ENCODE data around the gene ATP6V1B1. TPM values are rescaled to one million over a fixed set of nuclear protein-coding genes. Genes with fewer than 3 reads are reported as not detected.

Gene ATP6V1B1
- total and polyA plus RNA-seq, 2 of the 4 experiments (the other 2 are of a cell fraction), result 1.3 TPM; not detected in 1

- intact Hi-C loops (cut with micrococcal nuclease), result no loop called here
- Histone ChIP-seq H3K4ac (ENCODE audit: low read depth, low read length) (no peak overlapping the region), H3K27me3 (ENCODE audit: control insufficient read depth, insufficient read depth, low read length) (no peaks in the 10 kb centered on the region; the same call in 1 of the 2 replicates), H2AK9ac (replicated peaks; ENCODE audit: low read depth, low read length, poor library complexity) (no peak overlapping the region), H2BK15ac (ENCODE audit: low read depth, low read length) (no peak overlapping the region), H4K5ac (ENCODE audit: low read depth, low read length) (no peak overlapping the region), H4K20me1 (ENCODE audit: insufficient read depth, low read length) (no peaks in the 10 kb centered on the region), H3K4me3 (ENCODE audit: insufficient read depth, low read depth, low read length) (no peak overlapping the region), H3K4me1 (ENCODE audit: control insufficient read depth, insufficient read depth, low read length) (no peaks in the 10 kb centered on the region), H3K23ac (ENCODE audit: low read depth, low read length) (no peak overlapping the region), H3K18ac (ENCODE audit: low read depth, low read length) (no peak overlapping the region), H3K36me3 (ENCODE audit: control insufficient read depth, insufficient read depth, low read length) (no peaks in the 10 kb centered on the region; the same call in 1 of the 2 replicates), H2BK120ac (ENCODE audit: low read depth, low read length) (no peak overlapping the region), H3K9me1 (ENCODE audit: insufficient read depth, low read length) (no peaks in the 10 kb centered on the region), H3K79me1 (ENCODE audit: low read depth in 1 of 2, low read length in 2 of 2) (no peaks in the 10 kb centered on the region), H3K27ac (ENCODE audit: insufficient read depth, low read length) (no peak overlapping the region), H3K14ac (replicated peaks; ENCODE audit: low read depth, low read length) (no peak overlapping the region), H3K9ac (ENCODE audit: low read depth, low read length) (no peak overlapping the region), H3K4me2 (ENCODE audit: low read depth, low read length) (no peak overlapping the region), H4K91ac (ENCODE audit: insufficient read depth, low read depth, low read length) (no peak overlapping the region), H2BK20ac (ENCODE audit: low read depth, low read length) (no peak overlapping the region), H4K8ac (ENCODE audit: low read depth in 2 of 2, low read length in 2 of 2) (no peak overlapping the region), H2AK5ac (ENCODE audit: low read depth, low read length) (no peak overlapping the region), H2AFZ (replicated peaks; ENCODE audit: low read length, poor library complexity) (no peak overlapping the region), H3K56ac (ENCODE audit: extremely low read depth, insufficient read depth, low read length) (no peak overlapping the region), H3K9me3 (ENCODE audit: control insufficient read depth, insufficient read depth, low read length) (no peaks in the 10 kb centered on the region), H2BK5ac (ENCODE audit: low read depth, low read length, poor library complexity, severe bottlenecking) (no peak overlapping the region)
- WGBS, 2 experiments (ENCODE audit: extremely low coverage in 2 of 2, insufficient read length in 1 of 2), result 72% methylated on average over 2 of the region's 3 CpGs; no CpG with 5 or more reads in 1 of the 2 experiments
- in situ Hi-C loops (cut with MboI; ENCODE audit: low sequenced_read_pairs), result no loop called here
- dilution Hi-C loops (cut with HindIII; ENCODE audit: low sequenced_read_pairs, unreplicated experiment), result no loop called here
- CTCF ChIA-PET, result no interaction called here
- BruUV-seq (replicated peaks), result no TSS peak
- DNase-seq (no peak), ATAC-seq (ENCODE audit: low read depth) (no peak)
- no peak for TF ChIP-seq NFE2L2 (IDR thresholded peaks at IDR 0.05; ENCODE audit: low read depth, low read length)
- TF ChIP-seq CEBPB (IDR thresholded peaks at IDR 0.05; ENCODE audit: low read depth, low read length), result no peak
- no peak for TF ChIP-seq CTCF (conservative IDR thresholded peaks at IDR 0.05; ENCODE audit: low read depth, low read length)
- POLR2A ChIA-PET (ENCODE audit: unreplicated experiment), result no interaction called here
Measured at GRCh38 chr2:70927138-70927537, 8.6 kb upstream of the ATP6V1B1 start.

All from IMR-90 (cell line).